Measurements from ENCODE around the gene FCN1. TPM values are rescaled to one million over a fixed set of nuclear protein-coding genes. Genes with fewer than 3 reads are reported as not detected.

Gene FCN1
- total and polyA plus RNA-seq, 9 of the 15 experiments (the other 6 are each of a cell fraction or from before 2014, with no cell fraction given), result not detected

DNA sequence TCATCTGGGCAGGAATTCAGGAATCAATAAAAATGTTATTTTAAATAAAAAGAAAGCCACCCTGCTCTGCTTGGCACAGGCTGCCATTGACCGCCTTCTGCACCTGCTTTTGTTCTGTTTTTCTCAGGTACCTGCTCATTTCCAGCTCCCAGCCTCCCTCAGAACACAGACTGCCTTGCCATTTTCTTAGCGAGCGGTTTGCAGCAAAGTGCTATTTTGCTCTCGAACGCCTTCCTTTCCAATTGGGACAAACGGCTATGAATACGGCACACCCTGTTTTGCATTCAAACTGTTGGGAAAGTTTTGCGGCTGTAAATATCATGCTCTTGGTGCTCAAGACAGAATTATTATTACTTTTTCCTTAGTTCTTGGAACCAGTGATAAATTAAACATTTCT is 25.1 kb upstream of the FCN1 start:
- Histone ChIP-seq H3K79me2 (ENCODE audit: control insufficient read depth, insufficient read depth, low read length) (no peaks in the 10 kb centered on the region), H3K9me1 (ENCODE audit: control insufficient read depth, insufficient read depth, low read length) (no peaks in the 10 kb centered on the region), H3K9ac (ENCODE audit: insufficient read depth in 1 of 2, low read depth in 2 of 2, low read length in 2 of 2) (no peak overlapping the region), H3K4me1 (replicated peaks in 1 of 2; ENCODE audit: control insufficient read depth in 2 of 2, insufficient read depth in 2 of 2, low read length in 2 of 2) (no peaks in the 10 kb centered on the region), H3K27ac (ENCODE audit: extremely low read depth, low read depth, low read length) (no peak overlapping the region), H3K4me3 (no peak overlapping the region), H3K27me3 (ENCODE audit: control insufficient read depth in 2 of 2, insufficient read depth in 2 of 2, low read length in 2 of 2) (peaks cover 6 to 69% of the 10 kb centered on the region in 2 experiments; a peak in 4 of 5 replicates), H3K4me2 (ENCODE audit: insufficient read depth, low read length) (no peak overlapping the region), H2AFZ (ENCODE audit: low read depth, low read length) (no peak overlapping the region), H4K20me1 (replicated peaks; ENCODE audit: control insufficient read depth, insufficient read depth, low read length) (peaks cover 7% of the 10 kb centered on the region; the same call in 1 of the 2 replicates), H3K9me3 (replicated peaks; ENCODE audit: control insufficient read depth, insufficient read depth, low read depth, low read length) (no peaks in the 10 kb centered on the region), H3K36me3 (ENCODE audit: control insufficient read depth, insufficient read depth, low read length) (no peaks in the 10 kb centered on the region)
- TF ChIP-seq, protein P1, sequence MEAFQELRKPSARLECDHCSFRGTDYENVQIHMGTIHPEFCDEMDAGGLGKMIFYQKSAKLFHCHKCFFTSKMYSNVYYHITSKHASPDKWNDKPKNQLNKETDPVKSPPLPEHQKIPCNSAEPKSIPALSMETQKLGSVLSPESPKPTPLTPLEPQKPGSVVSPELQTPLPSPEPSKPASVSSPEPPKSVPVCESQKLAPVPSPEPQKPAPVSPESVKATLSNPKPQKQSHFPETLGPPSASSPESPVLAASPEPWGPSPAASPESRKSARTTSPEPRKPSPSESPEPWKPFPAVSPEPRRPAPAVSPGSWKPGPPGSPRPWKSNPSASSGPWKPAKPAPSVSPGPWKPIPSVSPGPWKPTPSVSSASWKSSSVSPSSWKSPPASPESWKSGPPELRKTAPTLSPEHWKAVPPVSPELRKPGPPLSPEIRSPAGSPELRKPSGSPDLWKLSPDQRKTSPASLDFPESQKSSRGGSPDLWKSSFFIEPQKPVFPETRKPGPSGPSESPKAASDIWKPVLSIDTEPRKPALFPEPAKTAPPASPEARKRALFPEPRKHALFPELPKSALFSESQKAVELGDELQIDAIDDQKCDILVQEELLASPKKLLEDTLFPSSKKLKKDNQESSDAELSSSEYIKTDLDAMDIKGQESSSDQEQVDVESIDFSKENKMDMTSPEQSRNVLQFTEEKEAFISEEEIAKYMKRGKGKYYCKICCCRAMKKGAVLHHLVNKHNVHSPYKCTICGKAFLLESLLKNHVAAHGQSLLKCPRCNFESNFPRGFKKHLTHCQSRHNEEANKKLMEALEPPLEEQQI (IDR thresholded peaks at IDR 0.05), result no peak
- TF ChIP-seq ZBTB1 (CRISPR knock-in tag; IDR thresholded peaks at IDR 0.05; ENCODE audit: borderline replicate concordance, low read depth), result no peak
- TF ChIP-seq ZNF280B (CRISPR knock-in tag; IDR thresholded peaks at IDR 0.05), result no peak
- TF ChIP-seq TCF7L2 (IDR thresholded peaks at IDR 0.05; ENCODE audit: low read depth, low read length), result no peak
- no peak for TF ChIP-seq SNRNP70 (optimal IDR thresholded peaks at IDR 0.05; ENCODE audit: low read depth, low read length)
- TF ChIP-seq FOXK1 (CRISPR knock-in tag; IDR thresholded peaks at IDR 0.05; ENCODE audit: borderline replicate concordance), result no peak
- TF ChIP-seq CREB1 (IDR thresholded peaks at IDR 0.05), result no peak
- TF ChIP-seq CREB1 (CRISPR knock-in tag; IDR thresholded peaks at IDR 0.05), result no peak
- in situ Hi-C loops (cut with MboI), result no loop called here
- POLR2A ChIA-PET, result interaction anchor here (0.7 kb wide), 1 partner anchor 1915 kb away, joined by 3 read pairs; no protein-coding TSS in a partner anchor
- no TSS peak for BruUV-seq (replicated peaks)
- CTCF ChIA-PET (ENCODE audit: low intra/inter-chr PET ratio), result no interaction called here
- 5% methylated on average over 7 of the region's 8 CpGs for WGBS (ENCODE audit: insufficient coverage, low coverage, missing lambda C conversion rate)
- ATAC-seq (no peak), FAIRE-seq (no peak), DNase-seq (ENCODE audit: extremely low read depth in 1 of 4, low spot score in 3 of 4) (no peak)
- intact Hi-C loops (cut with micrococcal nuclease), result no loop called here
